Activated T-helper 9 cell treated with anti-CD3 and anti-CD28 coated beads, Interleukin-2, amount 50 U/mL, for 16 hours (primary cell): ENCODE results near the gene PLPP7.
"Not testable (repeated sequence)": the region's sequence is repeated elsewhere in the genome, so short reads cannot be mapped to it uniquely, and the experiment has no call there.

Experiments used
- DNase-seq: peaks from one replicate; pipeline ENCODE4 v3.0.0-alpha.2; 2020; ENCODE audit warnings: low read depth

Gene PLPP7

GRCh38 chr9:131266266-131267229 lies 23.0 kb upstream of the PLPP7 start:
- DNase-seq = no peak

GRCh38 chr9:131270171-131271015 lies 19.1 kb upstream of the PLPP7 start:
- no peak for DNase-seq

GRCh38 chr9:131271016-131271273 lies 18.6 kb upstream of the PLPP7 start:
- DNase-seq = not testable (repeated sequence)

DNA sequence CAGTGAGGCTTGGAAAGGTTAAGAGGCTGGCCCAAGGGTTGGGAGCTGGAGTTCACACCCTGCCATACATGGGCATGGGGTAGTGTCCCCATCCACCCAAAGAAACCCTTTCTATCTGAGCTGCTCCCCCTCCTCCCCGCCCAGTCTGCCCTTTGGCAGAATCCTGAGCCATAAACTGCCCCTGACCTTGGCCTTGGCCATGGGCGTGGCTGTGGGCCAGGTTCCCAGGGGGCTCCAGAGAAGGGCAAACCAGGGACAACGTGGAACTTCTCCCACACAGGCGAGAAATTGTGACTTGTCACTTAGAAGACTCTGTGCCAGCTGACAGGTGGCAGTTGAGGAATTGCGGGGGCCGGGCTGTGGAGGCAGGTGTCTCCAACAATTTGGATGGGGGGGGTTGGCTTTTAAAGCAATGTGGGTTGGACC lies 18.0 kb upstream of the PLPP7 start:
- DNase-seq = no peak

GRCh38 chr9:131272212-131272611 lies 17.3 kb upstream of the PLPP7 start:
- DNase-seq = no peak

DNA sequence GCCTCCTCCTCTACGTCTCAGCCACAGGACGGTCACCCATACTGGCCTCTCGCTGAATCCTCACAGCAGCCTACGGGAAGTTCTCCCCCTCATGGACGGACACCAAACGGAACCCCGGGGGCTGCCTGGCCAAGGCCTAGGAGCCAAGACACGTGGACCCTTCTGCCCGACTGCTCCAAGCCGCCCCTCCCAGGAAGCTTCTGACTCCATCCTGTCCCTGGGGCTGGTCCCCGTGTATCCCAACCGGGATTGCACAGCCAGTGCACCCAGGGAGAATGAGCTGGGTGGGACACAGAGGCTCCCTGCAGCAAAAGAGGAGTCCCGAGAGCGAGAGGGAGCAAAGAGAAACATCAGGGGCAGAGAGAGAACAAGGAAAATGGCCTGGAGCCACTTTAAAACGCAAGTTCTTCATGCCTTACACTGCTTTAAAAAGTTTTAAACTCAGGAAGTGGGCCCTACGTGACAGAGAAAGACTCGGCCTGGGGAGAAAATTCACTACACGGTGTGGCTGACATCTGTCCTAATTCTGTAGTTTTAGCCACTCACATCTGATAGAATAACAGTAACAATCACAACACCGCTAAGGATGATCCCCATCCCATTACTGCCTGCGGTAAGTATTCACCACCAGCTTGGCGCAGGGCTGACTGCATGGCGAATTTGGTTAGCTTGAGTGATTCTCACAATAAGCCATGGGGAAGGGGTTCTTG lies 16.2 kb upstream of the PLPP7 start:
- no peak for DNase-seq

- DNase-seq = no peak
Observed at GRCh38 chr9:131273856-131274673, 15.5 kb upstream of the PLPP7 start.

GRCh38 chr9:131274674-131275331 lies 14.7 kb upstream of the PLPP7 start:
- no peak for DNase-seq

GRCh38 chr9:131275332-131276093 lies 14.0 kb upstream of the PLPP7 start:
- no peak for DNase-seq

DNA sequence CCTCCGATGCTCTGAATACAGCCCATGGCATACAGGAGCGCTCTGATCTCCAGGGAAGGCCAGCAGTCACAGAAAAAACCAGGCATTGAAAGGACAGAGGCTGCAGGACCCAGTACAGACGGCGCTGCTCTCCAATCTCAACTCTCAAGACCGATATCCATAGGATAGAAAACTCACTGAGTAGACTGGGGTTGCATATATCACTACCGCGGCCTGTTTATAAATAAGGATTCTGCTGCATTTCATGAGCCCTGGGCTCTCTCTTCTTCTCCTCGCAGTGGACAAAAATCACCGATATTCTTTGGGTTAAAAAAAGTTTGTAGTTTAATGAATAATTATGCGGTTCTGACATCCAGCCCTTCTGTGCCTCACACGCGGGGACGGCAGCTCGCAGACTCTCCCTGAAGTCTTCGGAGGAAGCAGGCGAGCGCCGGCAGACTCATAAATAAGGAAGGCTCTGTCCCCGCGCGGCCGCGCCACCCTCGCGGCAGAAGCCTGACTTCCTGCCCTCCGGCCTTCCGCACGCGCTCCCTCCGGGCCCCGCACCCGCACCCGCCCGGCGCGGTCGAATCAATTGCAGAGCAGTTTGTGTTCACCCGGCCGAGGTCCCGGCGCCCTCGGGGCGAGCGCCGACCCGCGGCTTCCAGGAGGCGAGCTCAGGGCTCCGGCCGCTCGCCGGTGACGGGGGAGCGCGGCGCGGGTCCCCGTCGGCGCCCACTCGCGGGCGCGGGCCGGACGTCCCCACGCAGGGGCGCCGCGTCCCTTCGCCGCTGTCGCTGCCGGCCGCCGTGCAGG lies 13.2 kb upstream of the PLPP7 start, which contains the start of gene FAM78A:
FAM78A (minus strand) TSS at position 417 of the 795 bp plus-strand sequence; CDS start at position 86, 331 bp downstream.
- no peak for DNase-seq

GRCh38 chr9:131276891-131277286 lies 12.6 kb upstream of the PLPP7 start:
- no peak for DNase-seq

DNA sequence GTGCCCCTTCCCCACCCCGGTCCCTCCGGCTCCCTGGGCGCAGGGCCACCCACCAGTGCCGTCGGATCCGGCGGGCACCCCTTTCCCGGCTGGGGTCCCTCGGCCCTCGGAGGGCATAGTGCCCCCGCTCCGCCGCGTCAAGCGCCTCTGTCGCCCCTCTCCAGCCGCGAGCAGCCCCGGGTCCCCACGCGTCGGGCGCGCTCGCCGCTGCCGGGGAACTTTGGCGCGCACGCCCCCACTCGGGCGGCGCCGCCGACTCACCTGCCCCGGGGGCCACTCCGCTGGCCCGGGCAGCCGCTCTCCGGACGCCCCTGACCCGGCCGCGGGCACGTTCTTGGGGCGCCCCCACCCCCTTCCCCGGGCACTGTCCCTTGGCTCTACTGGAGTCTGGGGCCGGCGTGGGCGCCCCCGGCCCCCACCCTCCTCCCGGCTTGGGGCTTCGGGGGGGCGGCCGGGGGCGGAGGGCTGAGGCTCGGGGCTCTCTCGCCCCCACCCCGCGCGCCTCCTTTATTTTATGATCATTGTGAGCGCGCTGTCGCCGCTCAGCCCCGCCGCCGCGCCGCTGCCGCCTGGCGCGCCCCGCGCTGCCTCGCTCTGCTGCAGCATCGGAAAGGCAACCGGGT lies 12.1 kb upstream of the PLPP7 start:
- DNase-seq = no peak

GRCh38 chr9:131277910-131278701 lies 11.4 kb upstream of the PLPP7 start:
- peak; percentile 64 for DNase-seq

GRCh38 chr9:131278702-131279111 lies 10.8 kb upstream of the PLPP7 start:
- DNase-seq = no peak

DNA sequence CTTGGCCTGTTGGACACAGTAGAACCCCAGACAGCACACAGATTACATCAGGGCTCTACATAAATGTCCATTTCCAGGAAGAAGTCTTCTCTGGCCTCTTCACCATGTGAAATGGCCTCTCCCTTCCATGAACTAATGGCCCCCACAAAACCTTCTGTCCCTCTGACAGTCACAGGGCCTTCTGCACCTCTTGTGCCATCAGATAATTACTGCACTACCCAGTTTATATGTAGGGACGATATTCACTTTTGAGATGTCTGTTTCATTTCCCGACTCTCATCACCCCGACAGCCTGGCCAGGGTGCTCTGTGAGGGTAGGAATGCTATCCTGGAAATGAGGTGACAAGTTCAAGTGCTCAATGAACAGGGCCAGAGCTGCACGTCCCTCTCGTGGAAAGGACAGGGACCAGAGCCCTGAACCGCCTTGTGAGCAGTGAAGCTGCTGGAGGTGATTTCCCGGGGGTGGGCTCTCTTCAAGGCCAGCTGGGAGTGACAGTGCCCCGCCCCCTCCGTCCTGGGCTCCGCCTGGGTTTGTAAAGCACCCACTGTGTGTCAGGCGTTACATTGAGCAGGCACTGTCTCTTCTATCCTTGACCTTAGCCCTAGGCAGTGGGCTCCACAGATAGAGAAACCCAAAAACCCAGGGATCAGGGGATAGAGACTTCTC lies 10.2 kb upstream of the PLPP7 start:
- DNase-seq = no peak

- no peak for DNase-seq
Observed at GRCh38 chr9:131279863-131280570, 9.5 kb upstream of the PLPP7 start.

DNA sequence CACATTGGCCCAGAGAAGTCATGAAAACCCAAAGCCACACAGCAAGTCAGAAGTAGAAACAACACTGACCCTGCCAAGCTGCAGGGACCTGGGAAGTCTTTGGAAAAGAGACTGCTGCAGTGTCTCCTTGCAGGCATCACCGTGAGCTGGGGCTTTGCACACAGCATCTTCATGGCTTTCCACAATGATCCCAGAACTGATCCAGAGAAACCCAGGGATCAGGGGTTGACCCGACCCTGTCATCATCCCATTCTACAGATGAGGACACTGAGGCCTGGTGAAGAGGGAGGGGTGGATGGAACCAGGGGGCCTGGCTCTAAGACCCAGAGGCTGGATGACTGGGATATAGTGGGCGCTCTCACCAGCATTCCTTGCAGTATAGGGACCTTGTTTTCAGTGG lies 8.9 kb upstream of the PLPP7 start:
- no peak for DNase-seq
